CD4-positive, CD25-positive, alpha-beta regulatory T cell (primary cell): Measurements from ENCODE around the gene TBX15. TPM values are rescaled to one million over a fixed set of nuclear protein-coding genes. Genes with fewer than 3 reads are reported as not detected.

Source experiments
- ATAC-seq, 2 donors: fragments of 150-1000 bp; cut with Tn5 transposase; one replicate each; pipeline ENCODE4 v1.10.0; 2021; ENCODE audit warnings: low read depth in 2 of 2, moderate number of reproducible peaks in 2 of 2, moderate library complexity in 1 of 2
- DNase-seq, 3 donors: peaks; one replicate each; pipeline versions ENCODE4 v3.0.0 to v3.0.0-alpha.2; 2012 to 2022; ENCODE audit warnings: mixed read lengths in 1 of 3
- H3K27ac ChIP-seq: one replicate; pipeline ENCODE4 v1.7.0; 2013; ENCODE audit warnings: mild to moderate bottlenecking, low read length; ENCODE audit not compliant: insufficient read depth, poor library complexity, severe bottlenecking
- H3K27me3 ChIP-seq: one replicate; pipeline ENCODE4 v1.7.0; 2013; ENCODE audit warnings: low read length; ENCODE audit not compliant: control insufficient read depth, insufficient read depth
- H3K36me3 ChIP-seq: one replicate; pipeline ENCODE4 v1.7.0; 2013; ENCODE audit warnings: mild to moderate bottlenecking, low read length, moderate library complexity; ENCODE audit not compliant: control insufficient read depth, insufficient read depth
- H3K4me1 ChIP-seq: 2 replicates; pipeline ENCODE4 v1.7.0; 2013; ENCODE audit warnings: mild to moderate bottlenecking, low read length; ENCODE audit not compliant: insufficient read depth, control insufficient read depth, poor library complexity, severe bottlenecking
- H3K4me3 ChIP-seq: one replicate; pipeline ENCODE4 v1.7.0; 2013; ENCODE audit warnings: low read depth, mild to moderate bottlenecking, low read length, moderate library complexity
- H3K9me3 ChIP-seq, 2 experiments: 1 replicate in 1 of 2; 2 replicates in 1 of 2; pipeline ENCODE4 v1.7.0; 2013; ENCODE audit warnings: low read length in 2 of 2, mild to moderate bottlenecking in 1 of 2, moderate library complexity in 1 of 2; ENCODE audit not compliant: control insufficient read depth in 2 of 2
- H3K27ac Mint-ChIP-seq, 3 donors: one replicate each; pipeline ENCODE4 v1.8.0; 2020 to 2022; ENCODE audit warnings: mild to moderate bottlenecking in 3 of 3, mixed read lengths in 3 of 3, moderate library complexity in 2 of 3
- H3K27me3 Mint-ChIP-seq: one replicate; pipeline ENCODE4 v1.8.0; 2022; ENCODE audit warnings: mild to moderate bottlenecking, mixed read lengths
- H3K36me3 Mint-ChIP-seq: one replicate; pipeline ENCODE4 v1.8.0; 2020; ENCODE audit warnings: mixed read lengths
- H3K4me1 Mint-ChIP-seq, 4 donors: one replicate each; pipeline ENCODE4 v1.8.0; 2020 to 2022; ENCODE audit warnings: mixed read lengths in 4 of 4, mild to moderate bottlenecking in 1 of 4
- H3K4me3 Mint-ChIP-seq, 4 donors: one replicate each; pipeline ENCODE4 v1.8.0; 2020 to 2022; ENCODE audit warnings: mild to moderate bottlenecking in 4 of 4, mixed read lengths in 4 of 4, moderate library complexity in 3 of 4
- H3K9me3 Mint-ChIP-seq, 7 donors: one replicate each; pipeline ENCODE4 v1.8.0; 2020 to 2022; ENCODE audit warnings: mixed read lengths in 7 of 7, mild to moderate bottlenecking in 3 of 7, moderate library complexity in 2 of 7
- polyA plus RNA-seq, 4 donors: library from polyadenylated mRNA; unstranded; fragments of 300-500 nt; fragmentation: Illumina TruSeq; gene quantifications; one replicate each; pipeline ENCODE4 v1.2.3, GENCODE V29; 2021
- total RNA-seq: library from RNA; stranded (reverse); gene quantifications from one replicate; pipeline ENCODE4 v1.2.3, GENCODE V29; 2022

The TBX15 gene
- total and polyA plus RNA-seq, 5 donors from 2014 or later: not detected

DNA sequence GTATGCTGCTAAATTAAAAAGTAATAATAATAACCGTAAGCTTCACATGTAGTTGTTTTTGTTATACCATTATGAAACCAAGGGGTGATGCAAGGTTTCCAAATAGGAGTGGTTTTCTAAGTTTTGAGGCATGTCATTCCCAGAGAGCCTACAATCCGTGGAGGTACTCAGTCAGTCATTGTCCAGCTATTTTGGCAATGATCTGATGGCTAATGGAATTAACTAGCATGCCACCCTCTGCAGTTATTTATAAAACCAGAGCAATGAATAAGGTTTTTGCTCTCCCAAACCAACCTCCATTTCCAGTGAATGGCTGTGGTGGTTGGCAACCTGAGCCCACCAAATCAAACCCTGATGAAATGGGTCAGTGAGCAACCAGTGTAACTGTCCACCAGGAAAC lies 106.4 kb downstream of the TBX15 start:
- Histone ChIP-seq H3K27ac (no peak overlapping the region), H3K36me3 (no peaks in the 10 kb centered on the region), H3K4me1 (no peaks in the 10 kb centered on the region), H3K4me3 (no peak overlapping the region), H3K27me3 (no peaks in the 10 kb centered on the region), H3K9me3 (no peaks in the 10 kb centered on the region)
- no peak overlapping the region for H3K4me3 Mint-ChIP-seq
- peaks cover 5% of the 10 kb centered on the region for H3K27me3 Mint-ChIP-seq
- no peak for DNase-seq
- H3K36me3 Mint-ChIP-seq: no peaks in the 10 kb centered on the region
- no peak overlapping the region for H3K27ac Mint-ChIP-seq
- ATAC-seq: no peak
- peaks cover 0 to 4% (median 0%) of the 10 kb centered on the region in 7 donors for H3K9me3 Mint-ChIP-seq
- H3K4me1 Mint-ChIP-seq: no peaks in the 10 kb centered on the region

DNA sequence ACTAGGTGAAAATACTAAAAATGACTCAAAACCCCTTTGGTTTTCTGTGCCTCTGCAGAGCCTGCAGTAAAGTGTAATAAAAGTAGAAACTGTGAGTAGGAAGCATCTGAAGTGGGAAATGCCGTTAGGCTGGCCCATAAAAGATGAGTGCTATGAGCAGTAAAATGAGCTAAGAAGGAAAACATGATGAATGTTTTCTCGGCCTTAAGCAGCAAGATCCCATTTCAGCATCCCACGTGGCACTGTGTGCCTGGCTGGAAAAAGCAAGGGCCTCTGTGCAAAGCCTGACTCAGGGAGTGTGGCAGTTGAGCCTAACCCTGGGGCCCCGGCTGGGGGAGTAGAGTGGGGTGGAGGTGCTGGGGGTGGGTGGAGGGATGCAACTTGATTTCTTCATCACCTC lies 109.5 kb downstream of the TBX15 start:
- Mint-ChIP-seq H3K4me1 (no peaks in the 10 kb centered on the region), H3K27me3 (peaks cover 5% of the 10 kb centered on the region), H3K36me3 (no peaks in the 10 kb centered on the region), H3K9me3 (peaks cover 0 to 2% (median 0%) of the 10 kb centered on the region in 7 donors), H3K4me3 (no peak overlapping the region), H3K27ac (no peak overlapping the region)
- Histone ChIP-seq H3K4me1 (no peaks in the 10 kb centered on the region), H3K27me3 (no peaks in the 10 kb centered on the region), H3K36me3 (no peaks in the 10 kb centered on the region), H3K9me3 (peaks cover 0 to 5% of the 10 kb centered on the region in 2 experiments), H3K27ac (no peak overlapping the region), H3K4me3 (no peak overlapping the region)
- ATAC-seq (no peak), DNase-seq (no peak)

DNA sequence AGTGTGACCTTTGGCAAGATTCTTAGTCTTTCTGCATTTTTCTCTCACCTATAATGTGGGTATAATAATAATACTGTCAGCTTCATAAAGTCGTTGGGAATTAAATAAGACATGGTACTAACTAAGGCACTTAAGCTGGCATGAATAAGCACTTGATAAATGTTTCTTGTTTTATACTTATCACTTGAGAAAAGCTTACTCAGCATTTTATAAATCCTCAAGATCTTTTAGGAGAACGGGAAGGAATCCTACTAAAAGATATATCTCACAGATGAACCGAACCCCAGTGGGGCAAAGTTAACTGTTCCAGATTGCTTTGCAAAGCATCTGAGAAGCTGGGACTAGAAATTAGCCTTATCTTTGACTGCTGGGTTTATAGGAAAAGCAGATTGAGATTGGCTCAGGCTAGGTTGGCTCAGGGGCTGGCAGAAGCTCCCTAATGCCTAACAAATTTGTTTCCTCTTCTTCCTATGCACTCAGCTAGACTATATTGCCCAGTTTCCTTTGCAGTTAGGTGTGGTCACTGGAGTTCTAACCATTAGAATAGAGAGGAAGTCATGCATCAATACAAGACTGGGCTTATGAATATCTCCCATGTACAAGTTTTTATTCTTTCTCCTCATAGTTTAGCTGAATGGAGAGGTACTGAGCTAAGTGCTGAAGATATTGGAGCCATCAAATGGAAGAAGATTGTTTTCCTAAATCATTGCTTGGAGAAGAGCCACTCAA lies 110.3 kb downstream of the TBX15 start:
- Mint-ChIP-seq H3K4me3 (no peak overlapping the region), H3K27me3 (peaks cover 5% of the 10 kb centered on the region), H3K36me3 (no peaks in the 10 kb centered on the region), H3K27ac (no peak overlapping the region), H3K4me1 (no peaks in the 10 kb centered on the region), H3K9me3 (peaks cover 0 to 1% (median 0%) of the 10 kb centered on the region in 7 donors)
- H3K9me3 ChIP-seq: peaks cover 0 to 5% of the 10 kb centered on the region in 2 experiments
- H3K4me1 ChIP-seq: no peaks in the 10 kb centered on the region
- ATAC-seq: no peak
- DNase-seq: no peak
- no peaks in the 10 kb centered on the region for H3K36me3 ChIP-seq
- H3K4me3 ChIP-seq: no peak overlapping the region
- H3K27ac ChIP-seq: no peak overlapping the region
- no peaks in the 10 kb centered on the region for H3K27me3 ChIP-seq

DNA sequence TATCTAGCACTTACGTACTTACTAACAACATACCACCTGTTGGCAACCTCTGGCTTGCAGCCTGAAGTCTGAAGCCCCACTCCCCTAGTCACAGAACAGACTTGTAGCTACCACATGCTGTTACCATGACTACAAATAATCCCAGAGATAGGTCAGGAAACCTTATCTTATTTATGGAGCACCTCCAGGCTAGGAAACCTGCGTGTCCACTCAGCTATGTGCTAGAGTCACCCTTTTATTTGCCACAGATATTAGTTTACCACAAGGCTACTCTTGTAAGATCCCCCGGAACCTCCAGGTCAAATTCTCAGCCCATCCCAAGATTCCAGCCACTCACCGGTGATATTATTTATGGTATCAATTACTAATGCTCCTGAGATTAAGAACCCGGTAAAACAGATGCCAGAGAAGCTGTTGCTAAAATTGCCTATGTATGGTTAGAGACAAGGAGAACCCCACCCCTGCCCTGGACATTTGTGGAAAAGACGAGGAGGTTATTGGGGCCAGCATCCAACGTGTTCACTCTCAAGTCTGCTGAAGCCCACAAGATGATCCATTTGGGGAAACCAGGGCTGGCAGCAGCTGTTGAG lies 116.5 kb downstream of the TBX15 start:
- Histone ChIP-seq H3K27ac (no peak overlapping the region), H3K36me3 (no peaks in the 10 kb centered on the region), H3K27me3 (no peaks in the 10 kb centered on the region), H3K4me3 (no peak overlapping the region), H3K9me3 (peaks cover 0 to 5% of the 10 kb centered on the region in 2 experiments), H3K4me1 (no peaks in the 10 kb centered on the region)
- Mint-ChIP-seq H3K9me3 (peaks cover 0 to 2% (median 0%) of the 10 kb centered on the region in 7 donors), H3K27ac (no peak overlapping the region), H3K27me3 (no peaks in the 10 kb centered on the region), H3K4me3 (no peak overlapping the region), H3K4me1 (no peaks in the 10 kb centered on the region), H3K36me3 (no peaks in the 10 kb centered on the region)
- ATAC-seq: no peak
- no peak for DNase-seq

DNA sequence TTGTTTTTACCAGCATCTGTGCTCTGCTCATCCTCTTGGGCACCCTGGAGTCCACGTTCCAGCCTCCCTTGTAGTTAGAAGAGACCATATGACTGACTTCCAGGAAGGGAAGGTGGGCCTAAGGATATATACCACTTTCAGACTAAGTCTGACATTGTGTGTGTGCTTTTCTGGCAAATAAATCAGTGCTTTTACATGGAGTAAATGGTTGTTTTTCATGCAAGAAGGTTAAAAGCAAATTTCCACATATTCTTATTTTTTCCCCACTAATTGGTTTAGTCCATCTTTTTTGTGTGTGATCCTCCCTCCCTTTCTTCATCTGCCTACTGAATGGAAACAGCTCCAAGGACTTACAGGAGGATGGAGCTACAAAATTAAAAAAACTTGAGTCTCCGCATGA lies 119.8 kb downstream of the TBX15 start:
- Histone ChIP-seq H3K4me3 (no peak overlapping the region), H3K4me1 (no peaks in the 10 kb centered on the region), H3K9me3 (no peaks in the 10 kb centered on the region), H3K27ac (no peak overlapping the region), H3K36me3 (no peaks in the 10 kb centered on the region), H3K27me3 (no peaks in the 10 kb centered on the region)
- no peak for ATAC-seq
- Mint-ChIP-seq H3K27ac (no peak overlapping the region), H3K9me3 (peaks cover 0 to 5% (median 0%) of the 10 kb centered on the region in 7 donors), H3K36me3 (no peaks in the 10 kb centered on the region), H3K27me3 (no peaks in the 10 kb centered on the region), H3K4me1 (no peaks in the 10 kb centered on the region), H3K4me3 (no peak overlapping the region)
- DNase-seq: no peak

DNA sequence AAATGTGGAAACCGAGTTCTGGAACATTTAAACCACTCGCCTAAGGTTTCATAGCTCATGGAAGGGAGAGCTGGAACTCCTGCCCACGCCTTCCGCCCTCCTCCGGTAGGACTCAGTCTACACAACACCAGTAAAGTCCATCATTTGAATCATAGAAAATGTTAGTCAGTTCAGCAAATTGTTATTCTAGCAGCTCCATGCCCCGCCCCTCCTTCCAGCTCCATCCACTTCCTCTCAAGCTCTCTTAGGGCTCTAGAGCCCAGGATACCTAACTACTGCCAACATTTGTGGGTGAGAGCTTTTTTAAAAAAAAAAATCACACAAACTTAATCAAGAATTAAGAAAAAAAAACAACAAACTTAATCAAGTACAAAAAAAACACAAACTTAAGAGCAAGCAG lies 121.8 kb downstream of the TBX15 start:
- no peak overlapping the region for H3K4me3 ChIP-seq
- DNase-seq (no peak), ATAC-seq (no peak)
- H3K4me3 Mint-ChIP-seq: no peak overlapping the region
- H3K9me3 ChIP-seq: no peaks in the 10 kb centered on the region
- H3K4me1 Mint-ChIP-seq: no peaks in the 10 kb centered on the region
- no peaks in the 10 kb centered on the region for H3K4me1 ChIP-seq
- no peaks in the 10 kb centered on the region for H3K36me3 Mint-ChIP-seq
- H3K27me3 ChIP-seq: no peaks in the 10 kb centered on the region
- H3K27me3 Mint-ChIP-seq: no peaks in the 10 kb centered on the region
- peaks cover 0 to 8% (median 0%) of the 10 kb centered on the region in 7 donors for H3K9me3 Mint-ChIP-seq
- no peak overlapping the region for H3K27ac Mint-ChIP-seq
- no peak overlapping the region for H3K27ac ChIP-seq
- no peaks in the 10 kb centered on the region for H3K36me3 ChIP-seq

DNA sequence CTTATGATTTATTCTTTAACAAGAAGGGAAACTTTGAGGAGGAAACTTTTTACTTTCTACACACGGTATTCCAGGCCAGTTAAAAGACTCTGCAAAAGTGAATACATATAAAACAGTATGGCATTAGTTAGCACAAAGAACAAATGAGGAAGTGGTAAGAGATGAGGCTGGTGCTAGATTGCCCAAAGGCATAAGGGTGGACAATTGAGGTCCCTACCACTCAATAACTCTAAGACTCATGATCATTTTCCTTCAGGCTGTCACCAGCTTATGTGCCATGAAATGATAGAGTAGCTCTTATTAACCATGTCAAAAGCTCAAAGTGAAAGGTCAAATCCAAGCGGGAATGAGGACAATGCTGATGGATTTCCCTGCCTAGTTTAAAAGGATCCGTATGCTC lies 124.5 kb downstream of the TBX15 start:
- ATAC-seq (no peak), DNase-seq (no peak)
- H3K4me3 ChIP-seq: no peak overlapping the region
- no peaks in the 10 kb centered on the region for H3K9me3 ChIP-seq
- H3K27ac ChIP-seq: no peak overlapping the region
- H3K9me3 Mint-ChIP-seq: peaks cover 0 to 10% (median 1%) of the 10 kb centered on the region in 7 donors
- no peaks in the 10 kb centered on the region for H3K4me1 Mint-ChIP-seq
- H3K36me3 Mint-ChIP-seq: no peaks in the 10 kb centered on the region
- H3K4me3 Mint-ChIP-seq: no peak overlapping the region
- H3K27ac Mint-ChIP-seq: no peak overlapping the region
- no peaks in the 10 kb centered on the region for H3K4me1 ChIP-seq
- H3K27me3 Mint-ChIP-seq: no peaks in the 10 kb centered on the region
- no peaks in the 10 kb centered on the region for H3K27me3 ChIP-seq
- H3K36me3 ChIP-seq: no peaks in the 10 kb centered on the region

DNA sequence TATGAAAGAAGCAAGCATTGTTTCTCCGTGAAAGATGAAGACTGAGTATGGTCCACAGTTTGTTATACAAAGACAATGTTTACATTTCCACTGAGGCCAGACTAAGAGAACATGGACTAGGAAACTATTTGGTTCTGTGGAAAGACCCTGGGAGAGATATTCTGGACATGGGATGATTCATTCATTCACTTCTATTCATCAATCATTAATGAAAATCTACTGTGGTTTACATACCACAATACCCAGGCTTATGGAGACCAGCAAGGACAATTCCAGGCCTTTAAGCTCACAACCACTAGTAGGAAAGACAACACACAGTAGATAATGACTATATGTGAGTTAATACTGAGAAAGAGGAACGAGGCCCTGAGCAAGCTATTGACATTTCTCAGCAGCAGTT lies 125.4 kb downstream of the TBX15 start:
- DNase-seq (no peak), ATAC-seq (no peak)
- Histone ChIP-seq H3K4me3 (no peak overlapping the region), H3K36me3 (no peaks in the 10 kb centered on the region), H3K27me3 (no peaks in the 10 kb centered on the region), H3K27ac (no peak overlapping the region), H3K4me1 (no peaks in the 10 kb centered on the region), H3K9me3 (no peaks in the 10 kb centered on the region)
- Mint-ChIP-seq H3K27me3 (no peaks in the 10 kb centered on the region), H3K36me3 (no peaks in the 10 kb centered on the region), H3K4me3 (no peak overlapping the region), H3K4me1 (no peaks in the 10 kb centered on the region), H3K27ac (no peak overlapping the region), H3K9me3 (peaks cover 0 to 10% (median 2%) of the 10 kb centered on the region in 7 donors)
